DLD1 (cell line): Measurements from ENCODE around the gene DBH.

Experiments used
- in situ Hi-C: cut with HindIII; loops from 2 replicates; pipeline ENCODE4 v1.10.0; 2017; ENCODE audit warnings: low sequenced_read_pairs

DBH gene

GRCh38 chr9:133642708-133643361 is 6.7 kb downstream of the DBH start:
- in situ Hi-C loops: no loop called here

GRCh38 chr9:133643362-133643755 is 7.2 kb downstream of the DBH start:
- in situ Hi-C loops: no loop called here

GRCh38 chr9:133643978-133644760 is 8.0 kb downstream of the DBH start:
- in situ Hi-C loops: no loop called here

- in situ Hi-C loops: no loop called here
Observed at GRCh38 chr9:133645021-133645765, 9.0 kb downstream of the DBH start.

GRCh38 chr9:133647148-133647547 is 11.0 kb downstream of the DBH start:
- in situ Hi-C loops: no loop called here

GRCh38 chr9:133647765-133648469 is 11.8 kb downstream of the DBH start:
- in situ Hi-C loops: no loop called here

- in situ Hi-C loops: no loop called here
Observed at GRCh38 chr9:133649194-133649593, 13.0 kb downstream of the DBH start.

GRCh38 chr9:133650026-133650425 is 13.9 kb downstream of the DBH start:
- in situ Hi-C loops: loop anchor here (25.0 kb wide), 1 partner anchor 88 kb away; no protein-coding TSS in a partner anchor

- in situ Hi-C loops: loop anchor here (25.0 kb wide), 1 partner anchor 91 kb away; no protein-coding TSS in a partner anchor
Observed at GRCh38 chr9:133653638-133654037, 17.5 kb downstream of the DBH start.

- in situ Hi-C loops: loop anchor here (25.0 kb wide), 1 partner anchor 93 kb away; no protein-coding TSS in a partner anchor
Observed at GRCh38 chr9:133654736-133655657, 18.8 kb downstream of the DBH start.

- in situ Hi-C loops: loop anchor here (25.0 kb wide), 1 partner anchor 93 kb away; no protein-coding TSS in a partner anchor
Observed at GRCh38 chr9:133655701-133656100, 19.5 kb downstream of the DBH start.

- in situ Hi-C loops: loop anchor here (25.0 kb wide), 1 partner anchor 94 kb away; no protein-coding TSS in a partner anchor
Observed at GRCh38 chr9:133656211-133657119, 20.3 kb downstream of the DBH start.

GRCh38 chr9:133657120-133657661 is 21.0 kb downstream of the DBH start:
- in situ Hi-C loops: loop anchor here (25.0 kb wide), 1 partner anchor 95 kb away; no protein-coding TSS in a partner anchor

GRCh38 chr9:133658442-133659431 is 22.6 kb downstream of the DBH start:
- in situ Hi-C loops: loop anchor here (25.0 kb wide), 1 partner anchor 96 kb away; no protein-coding TSS in a partner anchor

GRCh38 chr9:133659516-133659915 is 23.4 kb downstream of the DBH start:
- in situ Hi-C loops: loop anchor here (25.0 kb wide), 1 partner anchor 97 kb away; no protein-coding TSS in a partner anchor

- in situ Hi-C loops: loop anchor here (25.0 kb wide), 1 partner anchor 100 kb away; no protein-coding TSS in a partner anchor
Observed at GRCh38 chr9:133661846-133662540, 25.8 kb downstream of the DBH start.
